GM12891 (cell line): Measurements from ENCODE around the gene AGT.

Experiments used
- PAX5 ChIP-seq: IDR thresholded peaks from 2 replicates; pipeline ENCODE4 v1.6.1; 2011; ENCODE audit warnings: low read length, moderate library complexity, mild to moderate bottlenecking; ENCODE audit not compliant: insufficient read depth, severe bottlenecking
- POLR2A ChIP-seq: IDR thresholded peaks from 2 replicates; pipeline ENCODE4 v1.6.1; 2011; ENCODE audit warnings: low read depth, low read length, control low read depth
- POLR2AphosphoS5 ChIP-seq: IDR thresholded peaks from 2 replicates; pipeline ENCODE4 v1.6.1; 2011; ENCODE audit warnings: low read depth, low read length, control low read depth
- SPI1 ChIP-seq: IDR thresholded peaks from 2 replicates; pipeline ENCODE4 v1.6.1; 2011; ENCODE audit warnings: low read depth, low read length, control low read depth
- TAF1 ChIP-seq: IDR thresholded peaks from 2 replicates; pipeline ENCODE4 v1.6.1; 2011; ENCODE audit warnings: low read depth, low read length, control low read depth

GRCh38 chr1:230690101-230690500 lies 23.8 kb downstream of the AGT start:
- TF ChIP-seq POLR2AphosphoS5 (no peak), TAF1 (no peak), SPI1 (no peak), POLR2A (no peak), PAX5 (no peak)
